ENCODE data around the gene KIF13A.

- TF ChIP-seq POLR2A (IDR thresholded peaks at IDR 0.05): no peak
- TF ChIP-seq CTCF (IDR thresholded peaks at IDR 0.05): no peak
- TF ChIP-seq POLR2AphosphoS5 (IDR thresholded peaks at IDR 0.05): no peak
These were observed 67.9 kb downstream of the KIF13A start for GRCh38 chr6:17919496-17919895.

Data from breast epithelium (tissue), 3 donors.